Adrenal gland (tissue), 12 donors: ENCODE data around the gene MC1R. TPM values are rescaled to one million over a fixed set of nuclear protein-coding genes. Genes with fewer than 3 reads are reported as not detected.
"Not testable (repeated sequence)": the region's sequence is repeated elsewhere in the genome, so short reads cannot be mapped to it uniquely, and the experiment has no call there.

Experiments used
- DNase-seq, 7 donors: peaks; one replicate each; pipeline ENCODE4 v3.0.0-alpha.2; 2019 to 2020
- H3K27ac ChIP-seq, 5 donors: fragments of 200-600 bp; sonication (generic) in 4 of 5; 1 replicate in 3 of 5; 2 replicates in 2 of 5; pipeline versions ENCODE4 v1.5.1 to v1.8.0; 2016 to 2020; ENCODE audit warnings: mild to moderate bottlenecking in 1 of 5
- H3K27me3 ChIP-seq: fragments of 200-600 bp; 2 replicates; pipeline ENCODE4 v1.8.0; 2021
- H3K36me3 ChIP-seq, 2 donors: fragments of 200-600 bp; replicated peaks in 1 of 2; 1 replicate in 1 of 2; 2 replicates in 1 of 2; pipeline versions ENCODE4 v1.5.1 to v1.8.0; 2018 to 2022
- H3K4me1 ChIP-seq, 2 donors: fragments of 200-600 bp; replicated peaks in 1 of 2; 1 replicate in 1 of 2; 2 replicates in 1 of 2; pipeline versions ENCODE4 v1.5.1 to v1.8.0; 2018 to 2021
- H3K4me3 ChIP-seq, 4 donors: fragments of 200-600 bp; sonication (generic) in 3 of 4; one replicate each; pipeline ENCODE4 v1.5.1; 2016 to 2018
- H3K9me3 ChIP-seq, 3 donors: fragments of 200-600 bp; sonication (generic) in 1 of 3; replicated peaks in 1 of 3; 1 replicate in 2 of 3; 2 replicates in 1 of 3; pipeline versions ENCODE4 v1.5.1 to v1.8.0; 2016 to 2021
- CTCF ChIP-seq, 6 experiments: fragments of 450-650 bp in 4 of 6; fragments of 200-600 bp in 2 of 6; sonication (generic) in 1 of 6; IDR thresholded peaks; 1 replicate in 5 of 6; 2 replicates in 1 of 6; pipeline versions ENCODE4 v1.5.1 to v1.8.0; 2016 to 2021; ENCODE audit warnings: antibody characterized with exemption in 6 of 6, mild to moderate bottlenecking in 2 of 6, moderate library complexity in 1 of 6
- POLR2A ChIP-seq, 2 donors: fragments of 450-650 bp; IDR thresholded peaks; one replicate each; pipeline ENCODE4 v1.6.1; 2017; ENCODE audit warnings: antibody characterized with exemption in 2 of 2, mild to moderate bottlenecking in 2 of 2, moderate library complexity in 1 of 2
- WGBS, 4 donors: extraction: QIAGEN DNeasy Blood & Tissue Kit in 2 of 4; methylation state at CpG; one replicate each; pipeline versions ENCODE4 v1.1.5 to v1.1.7; 2013 to 2017; 5-methylcytosine and 5-hydroxymethylcytosine counted together
- intact Hi-C, 2 donors: fragments of 100-400 bp; cut with DNase I; formaldehyde crosslinking; loops; one replicate each; pipeline versions ENCODE4 v1.14.1 to v1.15.0; 2022 to 2023
- polyA plus RNA-seq, 3 donors: library from polyadenylated mRNA; stranded (reverse); fragments of 200-250 nt in 2 of 3; fragments of 350-450 nt in 1 of 3; fragmentation: Illumina TruSeq in 1 of 3; extraction: RNeasy Lipid Tissue Mini Kit (QIAGEN cat#74804) in 1 of 3; gene quantifications; one replicate each; pipeline ENCODE4 v1.2.3, GENCODE V29; 2013 to 2014
- total RNA-seq, 9 donors: library from RNA; depleted of rRNA in 4 of 9; stranded (reverse); fragments of >200 nt in 4 of 9; fragments of 120-200 nt in 1 of 9; fragmentation: NEBNext Ultra II Directional in 1 of 9; extraction: Animal tissue kit (Norgen Biotek cat#: 25700) in 1 of 9; gene quantifications; one replicate each; pipeline versions ENCODE4 v1.1.0 to v1.2.4, GENCODE V29; 2013 to 2023
- donor health status: healthy with polysubstance abuse.
- donor health status: Bipolar disorder and iron deficiency.
- donor health status: DM: yes; HTN: yes; CAD: no.
- donor health status: DM: no; HTN: no; CAD: no.
- donor health status: DM: no; HTN: no; CAD: no.
- donor health status: DM: yes; HTN: yes; CAD: no.

The MC1R gene
- total and polyA plus RNA-seq, 12 donors: 0.55 to 20.4 (median 6.2) TPM

- peaks cover 5 to 10% of the 10 kb centered on the region in 2 donors for H3K4me1 ChIP-seq
- no peak for DNase-seq
- H3K9me3 ChIP-seq: no peaks in the 10 kb centered on the region
- intact Hi-C loops: no loop called here
- H3K27ac ChIP-seq: no peak overlapping the region
- no peak overlapping the region for H3K4me3 ChIP-seq
- H3K36me3 ChIP-seq: peaks cover 0 to 4% of the 10 kb centered on the region in 2 donors
- no peaks in the 10 kb centered on the region for H3K27me3 ChIP-seq
- no peak for TF ChIP-seq CTCF (IDR thresholded peaks at IDR 0.05)
- TF ChIP-seq POLR2A (IDR thresholded peaks at IDR 0.05): no peak
- 84 to 93% (median 87%) methylated on average over 6 to 9 of the region's 9 CpGs for WGBS, 4 donors
These were observed 48.1 kb downstream of the MC1R start for GRCh38 chr16:89966756-89967155.

GRCh38 chr16:89967436-89967835, 48.8 kb downstream of the MC1R start:
- 75 to 100% (median 80%) methylated on average over 2 to 5 of the region's 5 CpGs for WGBS, 4 donors
- intact Hi-C loops, DNase-seq, H3K36me3 ChIP-seq, H3K9me3 ChIP-seq, H3K27ac ChIP-seq, H3K4me3 ChIP-seq, H3K27me3 ChIP-seq: not testable (repeated sequence)
- peaks cover 7 to 14% of the 10 kb centered on the region in 2 donors for H3K4me1 ChIP-seq

- DNase-seq, H3K4me3 ChIP-seq, intact Hi-C loops, H3K36me3 ChIP-seq, H3K9me3 ChIP-seq, H3K27me3 ChIP-seq, H3K27ac ChIP-seq: not testable (repeated sequence)
- WGBS, 4 donors: 89 to 94% (median 89%) methylated on average over 11 of the region's 11 CpGs
- peaks cover 7 to 14% of the 10 kb centered on the region in 2 donors for H3K4me1 ChIP-seq
These were observed 49.4 kb downstream of the MC1R start for GRCh38 chr16:89968074-89968473.

GRCh38 chr16:89969741-89970410, 51.2 kb downstream of the MC1R start:
- Histone ChIP-seq H3K4me1 (peaks cover 7 to 26% of the 10 kb centered on the region in 2 donors), H3K27ac (no peak overlapping the region), H3K36me3 (no peaks in the 10 kb centered on the region), H3K9me3 (no peaks in the 10 kb centered on the region), H3K4me3 (no peak overlapping the region), H3K27me3 (no peaks in the 10 kb centered on the region)
- DNase-seq: peak in 1 of 7 donors; percentile 16
- 81 to 93% (median 88%) methylated on average over 6 of the region's 6 CpGs for WGBS, 4 donors
- no peak for TF ChIP-seq CTCF (IDR thresholded peaks at IDR 0.05)
- TF ChIP-seq POLR2A (IDR thresholded peaks at IDR 0.05): no peak
- intact Hi-C loops: no loop called here

Other genes starting within 250 kb of the MC1R start
- gene CDK10, start 232.2 kb upstream of the MC1R start, total RNA-seq: 100 to 1,000 TPM in 1 of 9 donors, 10 to 100 TPM in 8; 31.5 to 127 (median 62.1) TPM
- gene CDK10, start 232.2 kb upstream of the MC1R start, polyA plus RNA-seq: 100 to 1,000 TPM in 2 of 3 donors, 10 to 100 TPM in 1; 29.5 to 289 (median 159) TPM
- gene SPATA2L, start 217.2 kb upstream of the MC1R start, total RNA-seq: 10 to 100 TPM in 5 of 9 donors, 1 to 10 TPM in 4; 3.0 to 29.4 (median 10.4) TPM
- 10 to 100 TPM in 2 of 3 donors, under 1 TPM in 1; 0.20 to 17.5 (median 17.4) TPM for gene SPATA2L, start 217.2 kb upstream of the MC1R start, polyA plus RNA-seq
- gene VPS9D1, start 198.0 kb upstream of the MC1R start, total RNA-seq: 10 to 100 TPM in 8 of 9 donors, 1 to 10 TPM in 1; 7.2 to 39.5 (median 23.2) TPM
- gene VPS9D1, start 198.0 kb upstream of the MC1R start, polyA plus RNA-seq: 100 to 1,000 TPM in 1 of 3 donors, 10 to 100 TPM in 1, 1 to 10 TPM in 1; 3.9 to 102 (median 62.3) TPM
- gene ZNF276, start 197.3 kb upstream of the MC1R start, total RNA-seq: 10 to 100 TPM; 11.8 to 35.0 (median 21.8) TPM
- 10 to 100 TPM in 2 of 3 donors, 1 to 10 TPM in 1; 9.3 to 84.5 (median 76.0) TPM for gene ZNF276, start 197.3 kb upstream of the MC1R start, polyA plus RNA-seq
- 10 to 100 TPM in 1 of 9 donors, 1 to 10 TPM in 8; 1.6 to 12.1 (median 3.3) TPM for gene FANCA, start 102.2 kb upstream of the MC1R start, total RNA-seq
- 1 to 10 TPM; 2.3 to 7.8 (median 4.7) TPM for gene FANCA, start 102.2 kb upstream of the MC1R start, polyA plus RNA-seq
- 10 to 100 TPM in 2 of 9 donors, 1 to 10 TPM in 7; 2.8 to 14.4 (median 4.5) TPM for gene SPIRE2, start 90.4 kb upstream of the MC1R start, total RNA-seq
- 10 to 100 TPM in 1 of 3 donors, 1 to 10 TPM in 2; 2.8 to 14.2 (median 7.8) TPM for gene SPIRE2, start 90.4 kb upstream of the MC1R start, polyA plus RNA-seq
- 100 to 1,000 TPM; 177 to 237 (median 205) TPM for gene TCF25, start 45.3 kb upstream of the MC1R start, total RNA-seq
- 100 to 1,000 TPM; 215 to 438 (median 253) TPM for gene TCF25, start 45.3 kb upstream of the MC1R start, polyA plus RNA-seq
- gene TUBB3, start 4.5 kb downstream of the MC1R start, total RNA-seq: 10 to 100 TPM in 8 of 9 donors, 1 to 10 TPM in 1; 6.4 to 63.8 (median 21.0) TPM
- 10 to 100 TPM; 12.5 to 13.2 (median 12.9) TPM for gene TUBB3, start 4.5 kb downstream of the MC1R start, polyA plus RNA-seq
- gene DEF8, start 29.9 kb downstream of the MC1R start, total RNA-seq: 10 to 100 TPM; 32.2 to 95.0 (median 61.9) TPM
- 10 to 100 TPM; 21.4 to 89.1 (median 89.0) TPM for gene DEF8, start 29.9 kb downstream of the MC1R start, polyA plus RNA-seq
- gene DBNDD1, start 100.6 kb downstream of the MC1R start, total RNA-seq: 10 to 100 TPM in 1 of 9 donors, 1 to 10 TPM in 8; 1.4 to 24.2 (median 7.7) TPM
- gene DBNDD1, start 100.6 kb downstream of the MC1R start, polyA plus RNA-seq: 1 to 10 TPM; 3.3 to 6.7 (median 5.5) TPM
- gene PRDM7, start 158.5 kb downstream of the MC1R start, total RNA-seq: not detected
- not detected for gene PRDM7, start 158.5 kb downstream of the MC1R start, polyA plus RNA-seq